ENCODE data around the gene TANC1. TPM values are rescaled to one million over a fixed set of nuclear protein-coding genes. Genes with fewer than 3 reads are reported as not detected.
"Not testable (repeated sequence)": the region's sequence is repeated elsewhere in the genome, so short reads cannot be mapped to it uniquely, and the experiment has no call there.

Gene TANC1
- total RNA-seq, 1 experiment from 2014 or later, result 16.6 TPM

GRCh38 chr2:159140070-159140769 is 171.8 kb downstream of the TANC1 start:
- peak; percentile 85 for DNase-seq (ENCODE audit: low spot score)

- not testable (repeated sequence) for DNase-seq (ENCODE audit: low spot score)
Observed at GRCh38 chr2:159140821-159141220, 172.4 kb downstream of the TANC1 start.

GRCh38 chr2:159144776-159145614 is 176.6 kb downstream of the TANC1 start:
- DNase-seq (ENCODE audit: low spot score), result no peak

- DNase-seq (ENCODE audit: low spot score), result no peak
Observed at GRCh38 chr2:159145745-159146354, 177.4 kb downstream of the TANC1 start.

GRCh38 chr2:159146996-159147666 is 178.7 kb downstream of the TANC1 start:
- peak; percentile 23 for DNase-seq (ENCODE audit: low spot score)

- no peak for DNase-seq (ENCODE audit: low spot score)
Observed at GRCh38 chr2:159147690-159148089, 179.2 kb downstream of the TANC1 start.

GRCh38 chr2:159148901-159149300 is 180.5 kb downstream of the TANC1 start:
- no peak for DNase-seq (ENCODE audit: low spot score)

GRCh38 chr2:159149747-159150146 is 181.3 kb downstream of the TANC1 start:
- no peak for DNase-seq (ENCODE audit: low spot score)

GRCh38 chr2:159150280-159150746 is 181.9 kb downstream of the TANC1 start:
- DNase-seq (ENCODE audit: low spot score), result no peak

- DNase-seq (ENCODE audit: low spot score), result no peak
Observed at GRCh38 chr2:159151198-159152127, 183.0 kb downstream of the TANC1 start.

GRCh38 chr2:159152128-159152778 is 183.8 kb downstream of the TANC1 start:
- no peak for DNase-seq (ENCODE audit: low spot score)

GRCh38 chr2:159153063-159153462 is 184.6 kb downstream of the TANC1 start:
- DNase-seq (ENCODE audit: low spot score), result no peak

GRCh38 chr2:159153463-159153862 is 185.0 kb downstream of the TANC1 start:
- DNase-seq (ENCODE audit: low spot score), result no peak

- no peak for DNase-seq (ENCODE audit: low spot score)
Observed at GRCh38 chr2:159153951-159154350, 185.5 kb downstream of the TANC1 start.

- no peak for DNase-seq (ENCODE audit: low spot score)
Observed at GRCh38 chr2:159154366-159154765, 185.9 kb downstream of the TANC1 start.

GRCh38 chr2:159155320-159155719 is 186.9 kb downstream of the TANC1 start:
- DNase-seq (ENCODE audit: low spot score), result no peak

GRCh38 chr2:159155791-159156190 is 187.4 kb downstream of the TANC1 start:
- DNase-seq (ENCODE audit: low spot score), result no peak

GRCh38 chr2:159156834-159157233 is 188.4 kb downstream of the TANC1 start:
- no peak for DNase-seq (ENCODE audit: low spot score)

GRCh38 chr2:159157361-159158209 is 189.1 kb downstream of the TANC1 start:
- no peak for DNase-seq (ENCODE audit: low spot score)

Measured in H4 (cell line).